ENCODE measurements around the gene OR1M1.
A peak's percentile ranks its signal among the peaks of the same experiment; 100 is the strongest.
"Not testable (repeated sequence)": the region's sequence is repeated elsewhere in the genome, so short reads cannot be mapped to it uniquely, and the experiment has no call there.

Gene OR1M1

GRCh38 chr19:9058905-9059667, 27.8 kb upstream of the OR1M1 start:
- DNase-seq (ENCODE audit: low spot score in 2 of 2), result no peak
- Histone ChIP-seq H3K9me3 (no peaks in the 10 kb centered on the region), H3K27me3 (ENCODE audit: low read depth) (no peaks in the 10 kb centered on the region), H3K4me1 (no peaks in the 10 kb centered on the region), H3K36me3 (replicated peaks) (no peaks in the 10 kb centered on the region), H3K4me3 (no peak overlapping the region)
- in situ Hi-C loops (cut with MboI; ENCODE audit: low sequenced_read_pairs), result no loop called here

- Histone ChIP-seq H3K27me3 (ENCODE audit: low read depth) (no peaks in the 10 kb centered on the region), H3K9me3 (no peaks in the 10 kb centered on the region), H3K4me1 (no peaks in the 10 kb centered on the region), H3K36me3 (replicated peaks) (no peaks in the 10 kb centered on the region), H3K4me3 (no peak overlapping the region)
- in situ Hi-C loops (cut with MboI; ENCODE audit: low sequenced_read_pairs), result no loop called here
- no peak for DNase-seq (ENCODE audit: low spot score in 2 of 2)
Observed at GRCh38 chr19:9060564-9061340, 26.1 kb upstream of the OR1M1 start.

- no peak overlapping the region for H3K4me3 ChIP-seq
- no peaks in the 10 kb centered on the region for H3K27me3 ChIP-seq (ENCODE audit: low read depth)
- H3K9me3 ChIP-seq, result no peaks in the 10 kb centered on the region
- DNase-seq (ENCODE audit: low spot score in 2 of 2), result no peak
- no peaks in the 10 kb centered on the region for H3K4me1 ChIP-seq
- in situ Hi-C loops (cut with MboI; ENCODE audit: low sequenced_read_pairs), result no loop called here
- H3K36me3 ChIP-seq (replicated peaks), result no peaks in the 10 kb centered on the region
Observed at GRCh38 chr19:9061879-9062278, 25.0 kb upstream of the OR1M1 start.

GRCh38 chr19:9065457-9066014, 21.3 kb upstream of the OR1M1 start:
- in situ Hi-C loops (cut with MboI; ENCODE audit: low sequenced_read_pairs), result no loop called here
- no peaks in the 10 kb centered on the region for H3K9me3 ChIP-seq

GRCh38 chr19:9070066-9070465, 16.8 kb upstream of the OR1M1 start:
- no peak overlapping the region for H3K4me3 ChIP-seq
- DNase-seq (ENCODE audit: low spot score in 2 of 2), result peak; percentile 60 to 72
- H3K9me3 ChIP-seq, result no peaks in the 10 kb centered on the region
- H3K36me3 ChIP-seq (replicated peaks), result no peaks in the 10 kb centered on the region
- in situ Hi-C loops (cut with MboI; ENCODE audit: low sequenced_read_pairs), result no loop called here
- H3K27me3 ChIP-seq (ENCODE audit: low read depth), result no peaks in the 10 kb centered on the region
- peaks cover 6% of the 10 kb centered on the region for H3K4me1 ChIP-seq

More at GRCh38 chr19:9065457-9066014, 21.3 kb upstream of the OR1M1 start:
- no peaks in the 10 kb centered on the region for H3K36me3 ChIP-seq (replicated peaks)
- H3K4me1 ChIP-seq, result no peaks in the 10 kb centered on the region
- DNase-seq (ENCODE audit: low spot score in 2 of 2), result no peak
- H3K4me3 ChIP-seq, result no peak overlapping the region
- H3K27me3 ChIP-seq (ENCODE audit: low read depth), result no peaks in the 10 kb centered on the region

GRCh38 chr19:9071720-9072119, 15.1 kb upstream of the OR1M1 start:
- H3K36me3 ChIP-seq (replicated peaks); H3K27me3 ChIP-seq (ENCODE audit: low read depth); in situ Hi-C loops (cut with MboI; ENCODE audit: low sequenced_read_pairs); DNase-seq (ENCODE audit: low spot score in 2 of 2); H3K9me3 ChIP-seq; H3K4me3 ChIP-seq: not testable (repeated sequence)
- peaks cover 11% of the 10 kb centered on the region for H3K4me1 ChIP-seq

- DNase-seq (ENCODE audit: low spot score in 2 of 2), result no peak
- H3K4me1 ChIP-seq, result peaks cover 11% of the 10 kb centered on the region
Observed at GRCh38 chr19:9073806-9074205, 13.1 kb upstream of the OR1M1 start.

GRCh38 chr19:9075064-9075949, 11.6 kb upstream of the OR1M1 start:
- Histone ChIP-seq H3K4me1 (peaks cover 11% of the 10 kb centered on the region), H3K4me3 (no peak overlapping the region), H3K27me3 (ENCODE audit: low read depth) (no peaks in the 10 kb centered on the region), H3K36me3 (replicated peaks) (no peaks in the 10 kb centered on the region), H3K9me3 (no peaks in the 10 kb centered on the region)
- in situ Hi-C loops (cut with MboI; ENCODE audit: low sequenced_read_pairs), result no loop called here
- peak; percentile 81 to 88 for DNase-seq (ENCODE audit: low spot score in 2 of 2)

More at GRCh38 chr19:9073806-9074205, 13.1 kb upstream of the OR1M1 start:
- Histone ChIP-seq H3K4me3 (no peak overlapping the region), H3K36me3 (replicated peaks) (no peaks in the 10 kb centered on the region), H3K9me3 (no peaks in the 10 kb centered on the region), H3K27me3 (ENCODE audit: low read depth) (no peaks in the 10 kb centered on the region)
- in situ Hi-C loops (cut with MboI; ENCODE audit: low sequenced_read_pairs), result no loop called here

- DNase-seq (ENCODE audit: low spot score in 2 of 2), result no peak
- H3K4me3 ChIP-seq, result no peak overlapping the region
- in situ Hi-C loops (cut with MboI; ENCODE audit: low sequenced_read_pairs), result no loop called here
Observed at GRCh38 chr19:9076901-9077300, 10.0 kb upstream of the OR1M1 start.

GRCh38 chr19:9078651-9079050, 8.2 kb upstream of the OR1M1 start:
- Histone ChIP-seq H3K9me3 (no peaks in the 10 kb centered on the region), H3K27me3 (ENCODE audit: low read depth) (no peaks in the 10 kb centered on the region), H3K4me1 (peaks cover 11% of the 10 kb centered on the region), H3K4me3 (no peak overlapping the region), H3K36me3 (replicated peaks) (no peaks in the 10 kb centered on the region)
- no peak for DNase-seq (ENCODE audit: low spot score in 2 of 2)
- in situ Hi-C loops (cut with MboI; ENCODE audit: low sequenced_read_pairs), result no loop called here

More at GRCh38 chr19:9076901-9077300, 10.0 kb upstream of the OR1M1 start:
- Histone ChIP-seq H3K36me3 (replicated peaks) (no peaks in the 10 kb centered on the region), H3K9me3 (no peaks in the 10 kb centered on the region), H3K27me3 (ENCODE audit: low read depth) (no peaks in the 10 kb centered on the region), H3K4me1 (peaks cover 11% of the 10 kb centered on the region)

GRCh38 chr19:9107375-9107774, 20.5 kb downstream of the OR1M1 start, which contains the start of gene OR7G2:
OR7G2 (minus strand) TSS chr19:9107475; CDS start chr19:9103243, 4,232 bp downstream.
- peak in 1 of 2 experiments; percentile 2 for DNase-seq (ENCODE audit: low spot score in 2 of 2)
- H3K36me3 ChIP-seq (replicated peaks), result no peaks in the 10 kb centered on the region
- H3K4me1 ChIP-seq, result no peaks in the 10 kb centered on the region
- H3K4me3 ChIP-seq, result no peak within 1 kb of the TSS
- in situ Hi-C loops (cut with MboI; ENCODE audit: low sequenced_read_pairs), result no loop called here
- no peaks in the 10 kb centered on the region for H3K27me3 ChIP-seq (ENCODE audit: low read depth)
- no peaks in the 10 kb centered on the region for H3K9me3 ChIP-seq

GRCh38 chr19:9109959-9110358, 23.1 kb downstream of the OR1M1 start:
- Histone ChIP-seq H3K9me3 (no peaks in the 10 kb centered on the region), H3K27me3 (ENCODE audit: low read depth) (no peaks in the 10 kb centered on the region), H3K4me3 (no peak overlapping the region), H3K4me1 (no peaks in the 10 kb centered on the region), H3K36me3 (replicated peaks) (no peaks in the 10 kb centered on the region)
- in situ Hi-C loops (cut with MboI; ENCODE audit: low sequenced_read_pairs), result no loop called here
- DNase-seq (ENCODE audit: low spot score in 2 of 2), result no peak

- in situ Hi-C loops (cut with MboI; ENCODE audit: low sequenced_read_pairs), result no loop called here
- Histone ChIP-seq H3K9me3 (no peaks in the 10 kb centered on the region), H3K36me3 (replicated peaks) (no peaks in the 10 kb centered on the region), H3K27me3 (ENCODE audit: low read depth) (no peaks in the 10 kb centered on the region), H3K4me3 (no peak within 1 kb of the TSS), H3K4me1 (no peaks in the 10 kb centered on the region)
- DNase-seq (ENCODE audit: low spot score in 2 of 2), result no peak
Observed at GRCh38 chr19:9115307-9115813, 28.5 kb downstream of the OR1M1 start, which contains the start of gene OR7G1. OR7G1 (minus strand) TSS chr19:9115763; CDS start chr19:9115763, 0 bp downstream.

Measured in HAP-1 (cell line).